Esophagus squamous epithelium (tissue), 4 donors: ENCODE measurements around the gene CCBE1.

Experiments
- CTCF ChIP-seq, 6 experiments: fragments of 450-650 bp in 4 of 6; fragments of 200-600 bp in 2 of 6; sonication (generic) in 2 of 6; IDR thresholded peaks; one replicate each; pipeline ENCODE4 v1.5.1; 2016 to 2019; ENCODE audit warnings: antibody characterized with exemption in 6 of 6, mild to moderate bottlenecking in 4 of 6, moderate library complexity in 4 of 6
- POLR2A ChIP-seq, 4 donors: fragments of 450-650 bp; IDR thresholded peaks; one replicate each; pipeline ENCODE4 v1.6.1; 2017; ENCODE audit warnings: antibody characterized with exemption in 4 of 4, mild to moderate bottlenecking in 4 of 4, moderate library complexity in 3 of 4

- TF ChIP-seq CTCF (IDR thresholded peaks at IDR 0.05) (no peak), POLR2A (IDR thresholded peaks at IDR 0.05) (no peak)
These were observed 38.1 kb upstream of the CCBE1 start for GRCh38 chr18:59735269-59735860.
